Cardiac muscle cell (in vitro differentiated cells and primary cell): Measurements from ENCODE around the gene PSMG4. TPM values are rescaled to one million over a fixed set of nuclear protein-coding genes. Genes with fewer than 3 reads are reported as not detected.

Experiments
- DNase-seq, 2 donors: peaks; one replicate each; pipeline versions ENCODE4 v3.0.0 to v3.0.0-alpha.2; 2010 to 2017; ENCODE audit warnings: low read depth in 1 of 2, low spot score in 1 of 2
- H3K27ac ChIP-seq: fragments of 200-600 bp; sonication (generic); 2 replicates; pipeline ENCODE4 v1.5.1; 2016
- H3K27me3 ChIP-seq: fragments of 200-600 bp; sonication (generic); 2 replicates; pipeline ENCODE4 v1.6.0; 2016; ENCODE audit warnings: control low read depth
- H3K36me3 ChIP-seq: fragments of 200-600 bp; sonication (generic); 2 replicates; pipeline ENCODE4 v1.5.1; 2016; ENCODE audit warnings: control low read depth
- H3K4me1 ChIP-seq: fragments of 200-600 bp; sonication (generic); 2 replicates; pipeline ENCODE4 v1.8.1; 2017; ENCODE audit warnings: low read depth, mild to moderate bottlenecking, mixed run types
- H3K4me3 ChIP-seq: fragments of 200-600 bp; sonication (generic); 2 replicates; pipeline ENCODE4 v1.5.1; 2016; ENCODE audit warnings: mild to moderate bottlenecking
- H3K9me3 ChIP-seq: fragments of 200-600 bp; sonication (generic); 2 replicates; pipeline ENCODE4 v1.5.1; 2017; ENCODE audit warnings: low read depth, mild to moderate bottlenecking, control low read depth
- polyA plus RNA-seq: library from polyadenylated mRNA; unstranded; fragments of >200 nt; fragmentation: Nextera tagmentation; extraction: Ambion mirVana; gene quantifications from 2 replicates; pipeline ENCODE4 v1.2.1, GENCODE V29; 2016
- total RNA-seq: library from RNA; depleted of rRNA; stranded (reverse); fragments of >200 nt; gene quantifications from 2 replicates; pipeline ENCODE4 v1.2.3, GENCODE V29; 2016
- TF ChIP-seq, protein P1 (sequence below): IDR thresholded peaks from 2 replicates; pipeline ENCODE4 v1.5.1; 2012; ENCODE audit warnings: low read depth, mild to moderate bottlenecking, low read length

Gene PSMG4
- total and polyA plus RNA-seq, 2 experiments from 2014 or later = 22.2 to 44.0 TPM

DNA sequence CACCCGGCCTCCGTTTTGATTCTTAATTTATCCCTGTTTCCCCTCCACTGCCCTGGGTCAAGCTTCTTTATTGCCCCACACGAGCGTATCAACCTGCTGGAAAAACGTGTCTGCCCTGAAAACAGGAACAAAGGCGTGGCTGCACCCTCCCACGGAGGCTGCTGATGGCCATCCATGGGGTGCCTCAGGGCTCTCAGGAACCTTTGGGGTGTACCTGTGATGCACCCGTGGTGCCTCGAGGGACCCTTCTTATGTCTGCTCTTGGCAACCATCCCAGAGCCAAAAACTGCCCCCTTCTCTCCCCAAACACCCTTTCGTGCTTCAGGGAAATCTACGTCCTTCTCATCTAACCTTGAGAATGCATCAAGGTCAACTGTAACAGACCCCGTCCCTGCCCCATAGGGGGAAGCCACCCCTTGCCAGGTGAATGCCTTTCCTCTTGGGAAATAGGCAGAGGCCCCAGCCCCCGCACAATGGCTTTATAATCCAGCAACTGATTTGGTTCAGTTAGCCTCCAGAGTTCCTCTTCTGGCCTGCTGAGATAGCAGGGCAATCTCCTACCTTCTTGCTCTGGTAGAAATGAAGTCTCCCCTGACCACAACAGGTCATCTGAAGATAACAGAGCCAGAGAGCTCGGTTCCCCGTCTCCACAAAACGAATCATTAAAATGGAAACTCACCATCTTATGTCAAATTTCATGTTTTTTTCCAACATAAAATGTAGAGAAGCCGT is 29.4 kb downstream of the PSMG4 start:
- no peaks in the 10 kb centered on the region for H3K27me3 ChIP-seq
- TF ChIP-seq, protein P1, sequence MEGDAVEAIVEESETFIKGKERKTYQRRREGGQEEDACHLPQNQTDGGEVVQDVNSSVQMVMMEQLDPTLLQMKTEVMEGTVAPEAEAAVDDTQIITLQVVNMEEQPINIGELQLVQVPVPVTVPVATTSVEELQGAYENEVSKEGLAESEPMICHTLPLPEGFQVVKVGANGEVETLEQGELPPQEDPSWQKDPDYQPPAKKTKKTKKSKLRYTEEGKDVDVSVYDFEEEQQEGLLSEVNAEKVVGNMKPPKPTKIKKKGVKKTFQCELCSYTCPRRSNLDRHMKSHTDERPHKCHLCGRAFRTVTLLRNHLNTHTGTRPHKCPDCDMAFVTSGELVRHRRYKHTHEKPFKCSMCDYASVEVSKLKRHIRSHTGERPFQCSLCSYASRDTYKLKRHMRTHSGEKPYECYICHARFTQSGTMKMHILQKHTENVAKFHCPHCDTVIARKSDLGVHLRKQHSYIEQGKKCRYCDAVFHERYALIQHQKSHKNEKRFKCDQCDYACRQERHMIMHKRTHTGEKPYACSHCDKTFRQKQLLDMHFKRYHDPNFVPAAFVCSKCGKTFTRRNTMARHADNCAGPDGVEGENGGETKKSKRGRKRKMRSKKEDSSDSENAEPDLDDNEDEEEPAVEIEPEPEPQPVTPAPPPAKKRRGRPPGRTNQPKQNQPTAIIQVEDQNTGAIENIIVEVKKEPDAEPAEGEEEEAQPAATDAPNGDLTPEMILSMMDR = no peak
- H3K4me1 ChIP-seq = peaks cover 15% of the 10 kb centered on the region
- no peaks in the 10 kb centered on the region for H3K36me3 ChIP-seq
- no peak overlapping the region for H3K4me3 ChIP-seq
- no peaks in the 10 kb centered on the region for H3K9me3 ChIP-seq
- no peak overlapping the region for H3K27ac ChIP-seq
- no peak for DNase-seq

DNA sequence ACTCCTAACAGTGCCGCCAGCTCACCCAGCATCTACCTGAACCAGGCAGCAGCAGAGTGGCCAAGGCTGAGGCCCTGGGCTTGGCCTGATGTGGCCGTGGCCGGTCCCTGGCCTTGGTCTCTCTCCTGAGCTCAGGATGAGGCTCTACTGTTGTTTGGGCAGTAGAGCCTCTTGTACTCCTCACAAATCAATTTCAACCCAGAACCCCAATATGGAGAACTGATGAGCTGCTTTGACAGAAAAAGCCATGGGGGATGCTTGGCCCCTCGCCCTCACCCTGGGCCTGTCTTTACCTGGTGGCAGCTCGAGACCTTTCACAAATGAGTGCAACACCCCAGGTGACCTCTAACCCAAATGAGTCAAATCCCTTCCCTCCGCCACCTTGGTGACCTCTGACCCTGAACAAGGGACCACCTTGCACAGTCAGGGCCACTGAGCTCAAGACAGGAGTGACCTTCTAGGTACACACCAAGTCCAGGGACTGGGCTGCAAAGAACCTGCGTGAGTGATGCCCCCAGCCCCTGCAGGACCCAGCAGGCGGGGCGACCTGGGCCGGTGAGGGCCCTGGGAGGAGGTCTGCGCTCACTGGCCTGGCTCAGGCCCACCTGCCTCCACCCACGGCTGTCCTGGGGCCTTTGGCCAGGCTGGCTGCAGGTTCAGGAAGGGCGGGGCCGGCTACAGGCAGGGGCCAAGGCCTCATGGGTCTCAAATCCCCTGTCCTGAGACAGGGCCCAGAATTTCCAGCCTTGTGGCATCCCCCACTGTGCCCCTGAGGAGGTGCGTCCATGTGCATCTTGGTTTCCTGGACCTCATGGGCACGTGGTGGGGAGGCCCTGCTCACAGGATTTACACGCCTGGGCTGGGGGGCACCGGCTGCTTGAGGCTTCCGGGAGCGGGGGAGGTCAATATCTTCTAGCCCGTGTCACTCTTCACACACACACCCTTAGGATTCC is 30.2 kb downstream of the PSMG4 start:
- DNase-seq = no peak
- H3K4me1 ChIP-seq = peaks cover 23% of the 10 kb centered on the region
- H3K27ac ChIP-seq = no peak overlapping the region
- TF ChIP-seq, protein P1 = no peak
- no peaks in the 10 kb centered on the region for H3K9me3 ChIP-seq
- H3K27me3 ChIP-seq = no peaks in the 10 kb centered on the region
- no peak overlapping the region for H3K4me3 ChIP-seq
- H3K36me3 ChIP-seq = no peaks in the 10 kb centered on the region

DNA sequence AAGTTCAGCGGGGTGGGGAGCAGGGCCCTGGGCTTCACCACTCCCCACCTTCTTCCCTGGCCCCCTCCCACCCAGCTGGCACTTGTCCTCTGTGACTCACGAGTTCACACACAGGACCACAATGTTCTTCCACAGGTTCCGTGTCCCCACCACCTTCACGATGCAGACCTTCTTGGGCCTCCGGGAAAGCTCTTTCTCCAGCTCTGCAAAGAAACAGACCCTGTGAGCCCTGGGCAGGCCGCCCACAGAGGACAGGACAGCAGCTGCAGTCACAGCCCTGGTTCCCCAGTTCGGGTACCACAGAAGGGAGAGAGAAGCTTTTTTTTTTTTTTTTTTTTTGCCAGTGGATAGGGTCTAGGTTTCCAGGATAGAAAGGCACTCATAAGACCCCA is 30.9 kb downstream of the PSMG4 start:
- TF ChIP-seq, protein P1 = no peak
- Histone ChIP-seq H3K4me1 (peaks cover 30% of the 10 kb centered on the region), H3K27ac (no peak overlapping the region), H3K9me3 (no peaks in the 10 kb centered on the region), H3K27me3 (no peaks in the 10 kb centered on the region), H3K4me3 (no peak overlapping the region), H3K36me3 (no peaks in the 10 kb centered on the region)
- DNase-seq = no peak

DNA sequence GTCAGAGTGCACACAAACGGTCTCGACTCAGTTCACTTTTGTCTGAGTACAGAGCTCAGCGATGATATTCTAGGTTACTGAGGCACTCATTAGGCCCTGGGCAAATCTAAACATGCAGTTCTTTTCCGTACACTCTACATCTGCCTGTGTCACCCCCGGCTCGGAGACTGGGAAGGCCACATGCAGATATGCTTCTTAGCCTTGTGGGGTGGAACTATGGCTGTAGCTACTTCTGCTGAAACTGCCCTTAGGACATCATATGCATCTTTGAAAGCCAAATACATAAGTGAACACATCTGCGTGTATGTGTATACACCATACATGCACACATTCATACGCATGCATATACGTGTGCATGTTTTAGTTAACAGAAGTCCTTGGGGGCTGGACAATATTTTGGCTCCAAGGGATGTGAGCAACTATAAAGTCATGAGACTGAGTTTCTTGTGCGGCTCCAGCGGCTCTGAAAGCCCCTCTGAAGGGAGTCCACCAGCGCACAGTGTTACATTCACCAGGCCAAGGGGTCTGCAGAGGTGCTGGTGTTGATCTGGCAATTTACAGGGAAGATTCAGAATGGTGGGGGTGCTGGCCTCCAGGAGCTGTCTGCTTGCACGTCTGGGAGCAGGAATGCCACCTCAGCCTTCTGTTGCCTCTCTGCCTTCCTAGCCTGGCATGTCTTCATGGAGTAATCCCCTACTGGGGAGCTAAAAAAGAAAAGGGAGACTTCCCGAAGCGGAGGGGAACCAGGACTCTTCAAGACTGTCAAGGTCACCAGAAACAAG is 31.6 kb downstream of the PSMG4 start:
- DNase-seq = no peak
- TF ChIP-seq, protein P1 = no peak
- Histone ChIP-seq H3K4me3 (no peak overlapping the region), H3K27ac (no peak overlapping the region), H3K36me3 (no peaks in the 10 kb centered on the region), H3K4me1 (peaks cover 35% of the 10 kb centered on the region), H3K9me3 (no peaks in the 10 kb centered on the region), H3K27me3 (no peaks in the 10 kb centered on the region)

DNA sequence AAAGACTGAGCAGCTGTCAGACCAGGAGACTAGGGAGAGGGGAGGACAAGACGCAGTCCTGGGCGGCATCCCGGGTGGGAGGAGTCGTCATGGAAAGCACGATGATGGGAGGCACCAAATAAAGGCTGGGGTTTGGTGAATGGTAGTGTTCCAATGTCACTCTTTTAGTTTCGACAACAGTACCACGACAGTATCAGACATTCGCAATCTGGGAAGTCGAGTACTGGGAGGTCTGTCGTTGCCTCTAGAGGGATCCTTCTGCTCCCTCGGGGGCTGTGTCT is 32.1 kb downstream of the PSMG4 start:
- TF ChIP-seq, protein P1 = no peak
- Histone ChIP-seq H3K36me3 (no peaks in the 10 kb centered on the region), H3K27me3 (no peaks in the 10 kb centered on the region), H3K4me1 (peaks cover 35% of the 10 kb centered on the region), H3K9me3 (no peaks in the 10 kb centered on the region), H3K27ac (no peak overlapping the region), H3K4me3 (no peak overlapping the region)
- no peak for DNase-seq
